GM23248 (cell line): ENCODE data around the gene LUZP1. TPM values are rescaled to one million over a fixed set of nuclear protein-coding genes. Genes with fewer than 3 reads are reported as not detected.

Source experiments
- DNase-seq: peaks from one replicate; pipeline ENCODE4 v3.0.0-alpha.2; 2015
- H2AFZ ChIP-seq: fragments of 200-600 bp; sonication (generic); 2 replicates; pipeline ENCODE4 v1.6.1; 2016; ENCODE audit warnings: antibody characterized with exemption
- H3F3A ChIP-seq: fragments of 200-600 bp; sonication (generic); 2 replicates; pipeline ENCODE4 v1.6.1; 2016; ENCODE audit warnings: mild to moderate bottlenecking, antibody characterized with exemption, mixed run types; ENCODE audit not compliant: insufficient read depth
- H3K27ac ChIP-seq: fragments of 200-600 bp; sonication (generic); 2 replicates; pipeline ENCODE4 v1.5.1; 2016; ENCODE audit warnings: mild to moderate bottlenecking
- H3K27me3 ChIP-seq: fragments of 200-600 bp; sonication (generic); replicated peaks from 2 replicates; pipeline ENCODE4 v1.6.1; 2016; ENCODE audit warnings: mild to moderate bottlenecking; ENCODE audit not compliant: insufficient read depth
- H3K36me3 ChIP-seq: fragments of 200-600 bp; sonication (generic); 2 replicates; pipeline ENCODE4 v1.6.1; 2016; ENCODE audit warnings: low read depth, mild to moderate bottlenecking
- H3K4me1 ChIP-seq: fragments of 200-600 bp; sonication (generic); 2 replicates; pipeline ENCODE4 v1.6.1; 2016; ENCODE audit warnings: mild to moderate bottlenecking; ENCODE audit not compliant: insufficient read depth
- H3K4me2 ChIP-seq: fragments of 200-600 bp; sonication (generic); one replicate; pipeline ENCODE4 v1.6.1; 2016; ENCODE audit warnings: mild to moderate bottlenecking; ENCODE audit not compliant: unreplicated experiment
- H3K4me3 ChIP-seq: fragments of 200-600 bp; sonication (generic); 2 replicates; pipeline ENCODE4 v1.5.1; 2016; ENCODE audit warnings: mild to moderate bottlenecking
- H3K79me2 ChIP-seq: fragments of 200-600 bp; sonication (generic); 2 replicates; pipeline ENCODE4 v1.6.1; 2016; ENCODE audit warnings: mild to moderate bottlenecking; ENCODE audit not compliant: insufficient read depth
- H3K9ac ChIP-seq: fragments of 200-600 bp; sonication (generic); 2 replicates; pipeline ENCODE4 v1.6.1; 2016; ENCODE audit warnings: mild to moderate bottlenecking
- H3K9me2 ChIP-seq: fragments of 200-600 bp; sonication (generic); 2 replicates; pipeline ENCODE4 v1.6.1; 2016; ENCODE audit warnings: mixed run types, mild to moderate bottlenecking, moderate library complexity; ENCODE audit not compliant: insufficient read depth
- H3K9me3 ChIP-seq: fragments of 200-600 bp; sonication (generic); one replicate; pipeline ENCODE4 v1.6.1; 2017; ENCODE audit warnings: low read depth
- H4K20me1 ChIP-seq: fragments of 200-600 bp; sonication (generic); 2 replicates; pipeline ENCODE4 v1.6.0; 2016; ENCODE audit not compliant: insufficient read depth
- EZH2 ChIP-seq: fragments of 200-600 bp; sonication (generic); IDR thresholded peaks from 2 replicates; pipeline ENCODE4 v1.6.1; 2018; ENCODE audit warnings: antibody characterized with exemption, mild to moderate bottlenecking; ENCODE audit not compliant: insufficient read depth, poor library complexity, severe bottlenecking
- EZH2phosphoT487 ChIP-seq: fragments of 200-600 bp; sonication (generic); IDR thresholded peaks from 2 replicates; pipeline ENCODE4 v1.6.1; 2018; ENCODE audit warnings: antibody characterized with exemption, moderate library complexity, mild to moderate bottlenecking, low read depth; ENCODE audit not compliant: insufficient read depth
- WGBS, 2 experiments: methylation state at CpG; one replicate each; pipeline ENCODE4 v1.1.6; 2015 to 2017; ENCODE audit warnings: low lambda C conversion rate in 2 of 2, low coverage in 1 of 2; ENCODE audit errors: missing lambda C conversion rate in 2 of 2; 5-methylcytosine and 5-hydroxymethylcytosine counted together
- in situ Hi-C: fragments of 300-500 bp; cut with MboI; formaldehyde crosslinking; loops from 2 replicates; pipeline ENCODE4 v1.15.0; 2020
- polyA plus RNA-seq: library from polyadenylated mRNA; unstranded; fragments of >200 nt; fragmentation: Nextera tagmentation; extraction: Ambion mirVana; gene quantifications from 2 replicates; pipeline ENCODE4 v1.2.1, GENCODE V29; 2016
- total RNA-seq: library from RNA; depleted of rRNA; stranded (reverse); fragments of >200 nt; shearing (Covaris generic); gene quantifications from 2 replicates; pipeline ENCODE4 v1.2.3, GENCODE V29; 2014

The LUZP1 gene
- total and polyA plus RNA-seq, 2 experiments from 2014 or later = 28.1 to 52.2 TPM

DNA sequence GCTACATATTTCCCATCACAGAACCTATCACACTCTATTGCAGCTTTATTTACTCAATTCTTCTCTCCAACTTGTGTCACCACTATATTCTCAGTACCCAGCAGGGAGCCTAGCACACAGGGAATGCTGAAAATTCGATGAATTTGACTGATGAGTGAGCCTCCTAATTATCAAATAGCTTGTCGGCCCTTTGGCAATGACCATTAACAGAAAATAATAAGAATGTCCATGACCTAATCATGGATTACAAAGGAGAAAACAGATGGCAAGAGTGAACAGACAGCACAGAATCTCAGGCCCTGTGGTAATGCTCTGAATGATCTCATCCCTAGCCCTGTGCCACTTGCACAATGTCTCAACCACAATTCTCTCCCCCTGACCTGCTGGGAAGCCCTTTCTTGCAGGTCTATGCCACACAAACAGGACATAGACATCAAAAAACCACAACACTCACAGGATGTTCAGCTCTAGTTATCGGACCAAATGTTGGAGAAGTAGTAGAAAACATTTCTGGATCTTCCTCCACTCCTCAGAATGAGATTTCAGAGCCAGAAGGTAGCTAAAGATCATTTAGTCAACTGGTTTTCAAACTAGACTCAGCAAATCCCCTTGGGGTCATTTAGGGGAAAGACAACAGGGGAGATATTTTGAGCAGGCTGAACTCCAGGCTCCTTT is 68.4 kb downstream of the LUZP1 start:
- Histone ChIP-seq H3K4me1 (peaks cover 55% of the 10 kb centered on the region), H3K9ac (peak overlapping the region; percentile 61), H3K9me3 (no peaks in the 10 kb centered on the region), H3K27ac (peak overlapping the region; percentile 87), H3K4me3 (peak overlapping the region; percentile 27), H3K4me2 (peak overlapping the region; percentile 72), H3F3A (peaks cover 53% of the 10 kb centered on the region), H3K9me2 (no peaks in the 10 kb centered on the region), H2AFZ (no peak overlapping the region), H3K27me3 (no peaks in the 10 kb centered on the region), H3K79me2 (peaks cover 58% of the 10 kb centered on the region), H4K20me1 (no peaks in the 10 kb centered on the region), H3K36me3 (no peaks in the 10 kb centered on the region)
- in situ Hi-C loops = no loop called here
- DNase-seq = peak; percentile 96
- WGBS, 2 experiments = 0 to 10% methylated on average over 3 of the region's 3 CpGs
- 0 out of 2 replicates have a peak, but pooled peaks have one; percentile 82 for TF ChIP-seq EZH2phosphoT487
- TF ChIP-seq EZH2 = no peak

DNA sequence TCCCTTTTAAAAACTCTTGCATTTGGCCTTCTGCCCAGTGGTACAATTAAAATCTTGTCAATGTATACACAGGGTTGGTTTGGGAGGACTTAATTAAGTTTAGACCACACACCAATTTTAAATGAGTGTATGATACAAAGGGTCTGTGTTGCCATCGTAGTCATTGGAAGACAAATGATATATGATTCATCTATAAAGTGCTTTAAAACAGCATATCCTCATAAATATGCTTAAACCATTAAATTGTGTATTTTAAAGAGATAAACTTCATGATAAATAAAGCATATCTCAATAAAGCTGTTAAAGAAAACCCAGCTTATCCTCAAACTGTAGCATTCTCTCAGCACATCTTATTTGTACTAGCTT is 69.5 kb downstream of the LUZP1 start:
- H3K79me2 ChIP-seq = peaks cover 59% of the 10 kb centered on the region
- in situ Hi-C loops = loop anchor here (5.0 to 10.0 kb wide), 2 partner anchors 88 to 176 kb away; no protein-coding TSS in a partner anchor
- no peak overlapping the region for H3K4me3 ChIP-seq
- H3K4me2 ChIP-seq = peak overlapping the region; percentile 72
- H3K27me3 ChIP-seq = no peaks in the 10 kb centered on the region
- H3K9me3 ChIP-seq = no peaks in the 10 kb centered on the region
- TF ChIP-seq EZH2 (no peak), EZH2phosphoT487 (no peak)
- peak overlapping the region; percentile 87 for H3K27ac ChIP-seq
- H3F3A ChIP-seq = peaks cover 53% of the 10 kb centered on the region
- no peak overlapping the region for H2AFZ ChIP-seq
- WGBS, 2 experiments = 85 to 89% methylated on average over 1 of the region's 1 CpG
- H3K4me1 ChIP-seq = peaks cover 55% of the 10 kb centered on the region
- DNase-seq = peak; percentile 9
- no peaks in the 10 kb centered on the region for H3K36me3 ChIP-seq
- no peaks in the 10 kb centered on the region for H4K20me1 ChIP-seq
- peak overlapping the region; percentile 61 for H3K9ac ChIP-seq
- H3K9me2 ChIP-seq = no peaks in the 10 kb centered on the region

DNA sequence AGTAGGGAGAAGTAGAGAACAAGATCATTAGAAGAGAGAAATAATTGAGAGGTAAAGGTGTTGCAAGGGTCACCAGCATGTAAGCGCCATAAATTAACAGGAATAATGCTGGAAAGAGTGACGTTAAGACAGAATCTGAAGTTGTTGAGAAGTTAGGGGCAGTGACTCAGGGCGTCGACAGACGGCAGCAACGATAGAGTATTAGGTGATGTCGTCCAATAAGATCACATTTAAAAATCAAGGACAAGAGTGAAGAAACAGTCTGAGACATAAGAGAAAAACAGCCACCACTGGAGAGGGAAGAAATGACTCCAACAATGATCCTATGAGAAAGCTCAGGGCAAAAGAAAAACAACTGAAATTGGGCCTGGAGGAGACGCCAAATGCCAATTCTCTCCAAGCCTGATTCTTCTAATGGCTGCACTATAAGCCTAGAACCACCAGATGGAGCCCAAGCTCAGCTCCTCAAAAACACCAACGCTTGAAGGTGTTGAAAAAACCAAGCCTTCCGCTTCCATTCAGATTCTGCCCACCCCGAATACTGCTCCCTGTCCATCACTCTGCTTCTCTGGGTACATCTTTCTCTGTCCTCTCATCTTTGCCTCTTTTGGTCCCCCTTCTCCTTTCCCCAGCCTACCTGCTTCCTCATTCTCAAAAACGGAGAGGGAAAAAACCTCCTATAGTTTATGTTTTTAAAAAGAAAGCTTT is 70.0 kb downstream of the LUZP1 start:
- H3K27me3 ChIP-seq = no peaks in the 10 kb centered on the region
- 0 out of 2 replicates have a peak, but pooled peaks cover 4% of the 10 kb centered on the region for H3K36me3 ChIP-seq
- peaks cover 60% of the 10 kb centered on the region for H3K79me2 ChIP-seq
- H3K4me2 ChIP-seq = peak overlapping the region; percentile 72
- H3K4me1 ChIP-seq = peaks cover 55% of the 10 kb centered on the region
- WGBS, 2 experiments = 19 to 22% methylated on average over 12 of the region's 12 CpGs
- no peaks in the 10 kb centered on the region for H4K20me1 ChIP-seq
- DNase-seq = peak; percentile 86
- H3K9ac ChIP-seq = peak overlapping the region; percentile 61
- H3F3A ChIP-seq = peaks cover 53% of the 10 kb centered on the region
- in situ Hi-C loops = loop anchor here (5.0 to 10.0 kb wide), 2 partner anchors 89 to 176 kb away; no protein-coding TSS in a partner anchor
- H3K27ac ChIP-seq = peak overlapping the region; percentile 87
- no peak for TF ChIP-seq EZH2
- TF ChIP-seq EZH2phosphoT487 = no peak
- no peaks in the 10 kb centered on the region for H3K9me3 ChIP-seq
- no peaks in the 10 kb centered on the region for H3K9me2 ChIP-seq
- no peak overlapping the region for H2AFZ ChIP-seq
- H3K4me3 ChIP-seq = no peak overlapping the region

DNA sequence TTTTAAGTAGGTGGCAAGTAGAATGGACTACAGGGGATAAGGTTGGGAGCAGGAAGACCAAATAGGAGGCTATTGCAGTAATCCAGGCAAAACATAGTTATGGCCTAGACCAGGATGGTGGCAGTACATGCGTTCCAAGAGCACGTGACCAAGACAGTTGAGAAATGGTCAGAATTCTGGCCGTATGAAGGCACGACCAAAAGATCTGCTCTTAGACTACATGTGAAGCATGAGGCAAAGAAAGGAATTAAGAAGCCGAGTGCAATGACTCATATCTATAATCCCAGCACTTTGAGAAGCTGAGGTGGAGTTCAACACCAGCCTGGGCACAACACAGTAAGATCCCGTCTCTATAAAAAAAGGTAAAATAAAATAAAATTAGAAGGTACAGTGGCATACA is 71.3 kb downstream of the LUZP1 start:
- Histone ChIP-seq H2AFZ (no peak overlapping the region), H3K36me3 (peaks cover 15% of the 10 kb centered on the region), H3F3A (peaks cover 41% of the 10 kb centered on the region), H4K20me1 (no peaks in the 10 kb centered on the region), H3K9me3 (no peaks in the 10 kb centered on the region), H3K27ac (no peak overlapping the region), H3K9me2 (no peaks in the 10 kb centered on the region), H3K79me2 (peaks cover 60% of the 10 kb centered on the region), H3K4me2 (no peak overlapping the region), H3K9ac (no peak overlapping the region), H3K4me3 (no peak overlapping the region), H3K27me3 (no peaks in the 10 kb centered on the region), H3K4me1 (peaks cover 42% of the 10 kb centered on the region)
- DNase-seq = peak; percentile 53
- in situ Hi-C loops = loop anchor here (5.0 to 10.0 kb wide), 2 partner anchors 90 to 177 kb away; no protein-coding TSS in a partner anchor
- 49 to 57% methylated on average over 6 of the region's 6 CpGs for WGBS, 2 experiments
- no peak for TF ChIP-seq EZH2
- no peak for TF ChIP-seq EZH2phosphoT487
